ENCODE results near the gene KRTCAP2.

The KRTCAP2 gene

GRCh38 chr1:155184351-155184811 is 11.3 kb upstream of the KRTCAP2 start:
- TF ChIP-seq CTCF (conservative IDR thresholded peaks at IDR 0.05): no peak
- no peak for TF ChIP-seq ZFX (IDR thresholded peaks at IDR 0.05)
- no peak overlapping the region for H3K27ac ChIP-seq

GRCh38 chr1:155183775-155184221 is 10.7 kb upstream of the KRTCAP2 start:
- TF ChIP-seq CTCF (conservative IDR thresholded peaks at IDR 0.05) (no peak), ZFX (IDR thresholded peaks at IDR 0.05) (no peak)
- no peak overlapping the region for H3K27ac ChIP-seq

GRCh38 chr1:155182052-155182550 is 9.0 kb upstream of the KRTCAP2 start:
- no peak overlapping the region for H3K27ac ChIP-seq
- no peak for TF ChIP-seq CTCF (conservative IDR thresholded peaks at IDR 0.05)
- no peak for TF ChIP-seq ZFX (IDR thresholded peaks at IDR 0.05)

- H3K27ac ChIP-seq: no peak overlapping the region
- TF ChIP-seq CTCF (conservative IDR thresholded peaks at IDR 0.05) (no peak), ZFX (IDR thresholded peaks at IDR 0.05) (no peak; the same call in 1 of the 2 replicates)
These were observed 8.4 kb upstream of the KRTCAP2 start for GRCh38 chr1:155181371-155182051.

GRCh38 chr1:155179112-155180031 is 6.3 kb upstream of the KRTCAP2 start:
- H3K27ac ChIP-seq: peak overlapping the region; percentile 94
- no peak for TF ChIP-seq CTCF (conservative IDR thresholded peaks at IDR 0.05)
- TF ChIP-seq ZFX (IDR thresholded peaks at IDR 0.05): no peak

- TF ChIP-seq ZFX (IDR thresholded peaks at IDR 0.05) (no peak), CTCF (conservative IDR thresholded peaks at IDR 0.05) (no peak)
- H3K27ac ChIP-seq: peak overlapping the region; percentile 94
These were observed 5.5 kb upstream of the KRTCAP2 start for GRCh38 chr1:155178441-155179111.

All from C4-2B (cell line).